Right atrium auricular region (tissue), 2 donors: Measurements from ENCODE around the gene ARHGAP44. TPM values are rescaled to one million over a fixed set of nuclear protein-coding genes. Genes with fewer than 3 reads are reported as not detected.

Experiments used
- DNase-seq: peaks from one replicate; pipeline ENCODE4 v3.0.0-alpha.2; 2019; ENCODE audit warnings: low spot score
- H3K27ac ChIP-seq, 2 donors: fragments of 200-600 bp; sonication (generic); 1 replicate in 1 of 2; 2 replicates in 1 of 2; pipeline ENCODE4 v1.5.1; 2016 to 2019
- H3K27me3 ChIP-seq, 2 donors: fragments of 200-600 bp; sonication (generic); one replicate each; pipeline versions ENCODE4 v1.5.1 to v1.6.0; 2017 to 2019
- H3K36me3 ChIP-seq: fragments of 200-600 bp; sonication (generic); one replicate; pipeline ENCODE4 v1.5.1; 2016
- H3K4me1 ChIP-seq, 2 donors: fragments of 200-600 bp; sonication (generic); one replicate each; pipeline versions ENCODE4 v1.5.1 to v1.6.0; 2017 to 2019
- H3K4me3 ChIP-seq, 2 donors: fragments of 200-600 bp; sonication (generic); 1 replicate in 1 of 2; 2 replicates in 1 of 2; pipeline ENCODE4 v1.5.1; 2017 to 2019; ENCODE audit warnings: mild to moderate bottlenecking in 1 of 2, moderate library complexity in 1 of 2
- H3K9me3 ChIP-seq, 2 donors: fragments of 200-600 bp; sonication (generic); one replicate each; pipeline ENCODE4 v1.5.1; 2019
- CTCF ChIP-seq, 2 donors: fragments of 200-600 bp; sonication (generic); IDR thresholded peaks; one replicate each; pipeline ENCODE4 v1.5.1; 2019; ENCODE audit warnings: antibody characterized with exemption in 2 of 2
- total RNA-seq, 2 donors: library from RNA; depleted of rRNA; stranded (reverse); fragments of >200 nt; gene quantifications; one replicate each; pipeline ENCODE4 v1.1.0, GENCODE V29; 2016

The ARHGAP44 gene
- total RNA-seq, 2 donors from 2014 or later = 7.8 to 12.2 TPM

- Histone ChIP-seq H3K27ac (no peak overlapping the region), H3K27me3 (no peaks in the 10 kb centered on the region), H3K36me3 (no peaks in the 10 kb centered on the region), H3K9me3 (no peaks in the 10 kb centered on the region), H3K4me1 (no peaks in the 10 kb centered on the region), H3K4me3 (no peak overlapping the region)
- no peak for DNase-seq
- no peak for TF ChIP-seq CTCF (IDR thresholded peaks at IDR 0.05)
Measured at GRCh38 chr17:12773153-12773552, 16.1 kb upstream of the ARHGAP44 start.

- no peaks in the 10 kb centered on the region for H3K27me3 ChIP-seq
- peak overlapping the region; percentile 66 to 74 for H3K4me3 ChIP-seq
- no peaks in the 10 kb centered on the region for H3K9me3 ChIP-seq
- H3K27ac ChIP-seq = peak overlapping the region; percentile 29 to 67
- H3K4me1 ChIP-seq = peaks cover 0 to 12% of the 10 kb centered on the region in 2 donors
- no peak for TF ChIP-seq CTCF (IDR thresholded peaks at IDR 0.05)
- DNase-seq = peak; percentile 62
- H3K36me3 ChIP-seq = no peaks in the 10 kb centered on the region
Measured at GRCh38 chr17:12789075-12789480, 220 bp upstream of the ARHGAP44 start.

GRCh38 chr17:12790249-12791106, 1.2 kb downstream of the ARHGAP44 start:
- H3K36me3 ChIP-seq = no peaks in the 10 kb centered on the region
- H3K4me3 ChIP-seq = peak overlapping the region; percentile 66 to 74
- peak overlapping the region in 1 of 2 donors; percentile 67 for H3K27ac ChIP-seq
- no peak for DNase-seq
- no peaks in the 10 kb centered on the region for H3K27me3 ChIP-seq
- H3K9me3 ChIP-seq = no peaks in the 10 kb centered on the region
- peaks cover 0 to 12% of the 10 kb centered on the region in 2 donors for H3K4me1 ChIP-seq
- TF ChIP-seq CTCF (IDR thresholded peaks at IDR 0.05) = no peak

DNA sequence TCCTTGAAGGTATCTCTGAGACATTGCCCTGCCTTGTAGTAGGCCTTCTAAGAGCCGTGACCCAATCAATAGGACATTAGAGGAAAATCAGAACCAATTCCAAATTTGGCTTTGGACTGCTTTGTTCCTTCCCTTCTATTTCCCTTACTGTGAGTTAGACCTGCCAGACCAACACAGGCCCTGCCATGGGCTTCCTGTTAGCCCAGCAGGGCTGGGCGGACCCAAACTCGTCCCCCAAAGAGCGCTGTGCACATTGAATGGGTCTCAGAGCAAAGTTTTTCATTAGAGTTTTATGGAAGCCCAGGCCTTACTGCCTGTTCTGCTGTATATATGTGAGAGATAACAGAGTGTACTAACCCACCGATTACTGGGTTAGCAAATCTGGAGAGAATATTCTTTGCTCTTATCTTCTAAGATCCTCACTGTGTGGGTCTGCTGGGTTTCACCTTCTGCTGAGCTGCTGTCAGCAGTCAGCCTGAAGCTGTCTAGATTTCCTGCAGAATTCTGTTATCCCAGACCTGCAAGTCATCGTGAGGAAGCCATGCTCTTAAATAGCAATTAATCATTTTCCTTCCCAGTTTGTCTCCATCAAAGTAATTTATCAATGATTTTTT, 5.7 kb downstream of the ARHGAP44 start:
- Histone ChIP-seq H3K4me3 (no peak overlapping the region), H3K27me3 (no peaks in the 10 kb centered on the region), H3K36me3 (no peaks in the 10 kb centered on the region), H3K27ac (no peak overlapping the region), H3K4me1 (peaks cover 0 to 8% of the 10 kb centered on the region in 2 donors), H3K9me3 (peaks cover 0 to 7% of the 10 kb centered on the region in 2 donors)
- DNase-seq = no peak
- no peak for TF ChIP-seq CTCF (IDR thresholded peaks at IDR 0.05)

DNA sequence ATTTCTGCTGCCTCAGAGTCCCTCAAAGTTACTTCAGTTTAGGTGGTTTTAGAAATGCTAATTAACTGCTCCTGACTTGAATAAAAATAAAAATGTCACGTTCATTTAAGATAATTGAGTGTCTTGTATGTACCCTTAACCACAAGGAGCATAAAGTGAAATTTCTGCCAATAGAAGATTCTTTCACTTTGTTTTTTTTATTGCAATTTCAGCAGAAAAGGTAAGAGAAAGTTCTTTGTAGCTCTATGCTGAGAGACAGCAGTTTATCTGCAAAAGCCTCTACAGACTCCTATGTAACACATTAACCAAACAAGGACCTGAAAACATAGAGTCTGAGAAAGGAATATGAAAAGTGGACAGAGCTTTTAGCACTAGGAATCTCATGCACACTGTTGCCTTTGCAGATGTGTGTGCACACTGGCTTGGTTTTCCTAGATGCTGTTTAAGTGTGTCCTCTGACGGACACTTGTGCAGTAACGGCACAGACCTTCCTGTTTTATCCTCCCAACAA, 11.6 kb downstream of the ARHGAP44 start:
- H3K27ac ChIP-seq = no peak overlapping the region
- no peaks in the 10 kb centered on the region for H3K27me3 ChIP-seq
- no peak for DNase-seq
- H3K36me3 ChIP-seq = no peaks in the 10 kb centered on the region
- H3K4me1 ChIP-seq = peaks cover 0 to 4% of the 10 kb centered on the region in 2 donors
- H3K9me3 ChIP-seq = peaks cover 0 to 7% of the 10 kb centered on the region in 2 donors
- H3K4me3 ChIP-seq = no peak overlapping the region
- no peak for TF ChIP-seq CTCF (IDR thresholded peaks at IDR 0.05)
